Osteocyte (in vitro differentiated cells): ENCODE measurements around the gene PTPRN2. TPM values are rescaled to one million over a fixed set of nuclear protein-coding genes. Genes with fewer than 3 reads are reported as not detected.

Experiments
- DNase-seq: peaks from one replicate; pipeline ENCODE4 v3.0.0; 2021; ENCODE audit warnings: mixed read lengths; ENCODE audit not compliant: unreplicated experiment; ENCODE audit errors: extremely low spot score
- H3K27ac Mint-ChIP-seq: one replicate; pipeline ENCODE4 v1.8.0; 2021; ENCODE audit warnings: mild to moderate bottlenecking, mixed read lengths; ENCODE audit not compliant: unreplicated experiment
- H3K27me3 Mint-ChIP-seq: one replicate; pipeline ENCODE4 v1.8.0; 2021; ENCODE audit warnings: mixed read lengths; ENCODE audit not compliant: unreplicated experiment
- H3K36me3 Mint-ChIP-seq: one replicate; pipeline ENCODE4 v1.8.0; 2021; ENCODE audit warnings: mixed read lengths; ENCODE audit not compliant: unreplicated experiment
- H3K4me1 Mint-ChIP-seq: one replicate; pipeline ENCODE4 v1.8.0; 2021; ENCODE audit warnings: mixed read lengths; ENCODE audit not compliant: unreplicated experiment
- H3K4me3 Mint-ChIP-seq: one replicate; pipeline ENCODE4 v1.8.0; 2021; ENCODE audit warnings: mild to moderate bottlenecking, moderate library complexity, mixed read lengths; ENCODE audit not compliant: unreplicated experiment
- H3K9me3 Mint-ChIP-seq: one replicate; pipeline ENCODE4 v1.8.0; 2021; ENCODE audit warnings: mixed read lengths; ENCODE audit not compliant: unreplicated experiment
- total RNA-seq: library from RNA; stranded (reverse); gene quantifications from 2 replicates; pipeline ENCODE4 v1.2.1, GENCODE V29; 2021
- TF ChIP-seq, protein P1 (sequence below): fragments of 200-600 bp; sonication (generic); IDR thresholded peaks from 2 replicates; pipeline ENCODE4 v1.5.0; 2021; ENCODE audit warnings: antibody characterized with exemption, mild to moderate bottlenecking, moderate library complexity

Gene PTPRN2
- total RNA-seq, 1 donor from 2014 or later, result 0.59 TPM

- TF ChIP-seq, protein P1, sequence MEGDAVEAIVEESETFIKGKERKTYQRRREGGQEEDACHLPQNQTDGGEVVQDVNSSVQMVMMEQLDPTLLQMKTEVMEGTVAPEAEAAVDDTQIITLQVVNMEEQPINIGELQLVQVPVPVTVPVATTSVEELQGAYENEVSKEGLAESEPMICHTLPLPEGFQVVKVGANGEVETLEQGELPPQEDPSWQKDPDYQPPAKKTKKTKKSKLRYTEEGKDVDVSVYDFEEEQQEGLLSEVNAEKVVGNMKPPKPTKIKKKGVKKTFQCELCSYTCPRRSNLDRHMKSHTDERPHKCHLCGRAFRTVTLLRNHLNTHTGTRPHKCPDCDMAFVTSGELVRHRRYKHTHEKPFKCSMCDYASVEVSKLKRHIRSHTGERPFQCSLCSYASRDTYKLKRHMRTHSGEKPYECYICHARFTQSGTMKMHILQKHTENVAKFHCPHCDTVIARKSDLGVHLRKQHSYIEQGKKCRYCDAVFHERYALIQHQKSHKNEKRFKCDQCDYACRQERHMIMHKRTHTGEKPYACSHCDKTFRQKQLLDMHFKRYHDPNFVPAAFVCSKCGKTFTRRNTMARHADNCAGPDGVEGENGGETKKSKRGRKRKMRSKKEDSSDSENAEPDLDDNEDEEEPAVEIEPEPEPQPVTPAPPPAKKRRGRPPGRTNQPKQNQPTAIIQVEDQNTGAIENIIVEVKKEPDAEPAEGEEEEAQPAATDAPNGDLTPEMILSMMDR, result no peak
- DNase-seq, result peak; percentile 82
- Mint-ChIP-seq H3K27me3 (no peaks in the 10 kb centered on the region), H3K27ac (no peak overlapping the region), H3K36me3 (no peaks in the 10 kb centered on the region), H3K4me1 (no peaks in the 10 kb centered on the region), H3K4me3 (no peak overlapping the region), H3K9me3 (no peaks in the 10 kb centered on the region)
These were observed 1061.4 kb downstream of the PTPRN2 start for GRCh38 chr7:157526005-157526912.

DNA sequence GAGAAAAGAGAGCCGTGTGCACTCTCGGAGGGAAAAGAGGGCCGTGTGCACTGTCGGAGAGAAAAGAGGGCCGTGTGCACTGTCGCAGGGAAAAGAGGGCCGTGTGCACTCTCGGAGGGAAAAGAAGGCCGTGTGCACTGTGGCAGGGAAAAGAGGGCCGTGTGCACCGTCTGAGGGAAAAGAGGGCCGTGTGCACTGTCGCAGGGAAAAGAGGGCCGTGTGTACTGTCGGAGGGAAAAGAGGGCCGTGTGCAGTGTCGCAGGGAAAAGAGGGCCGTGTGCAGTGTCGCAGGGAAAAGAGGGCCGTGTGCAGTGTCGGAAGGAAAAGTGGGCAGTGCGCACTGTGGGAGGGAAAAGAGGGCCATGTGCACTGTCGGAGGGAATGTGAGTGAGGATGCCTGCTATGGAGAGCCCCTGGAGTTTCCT lies 1062.1 kb downstream of the PTPRN2 start:
- no peak for DNase-seq
- Mint-ChIP-seq H3K4me1 (no peaks in the 10 kb centered on the region), H3K27me3 (no peaks in the 10 kb centered on the region), H3K27ac (no peak overlapping the region), H3K9me3 (no peaks in the 10 kb centered on the region), H3K36me3 (no peaks in the 10 kb centered on the region), H3K4me3 (no peak overlapping the region)
- TF ChIP-seq, protein P1, result no peak

DNA sequence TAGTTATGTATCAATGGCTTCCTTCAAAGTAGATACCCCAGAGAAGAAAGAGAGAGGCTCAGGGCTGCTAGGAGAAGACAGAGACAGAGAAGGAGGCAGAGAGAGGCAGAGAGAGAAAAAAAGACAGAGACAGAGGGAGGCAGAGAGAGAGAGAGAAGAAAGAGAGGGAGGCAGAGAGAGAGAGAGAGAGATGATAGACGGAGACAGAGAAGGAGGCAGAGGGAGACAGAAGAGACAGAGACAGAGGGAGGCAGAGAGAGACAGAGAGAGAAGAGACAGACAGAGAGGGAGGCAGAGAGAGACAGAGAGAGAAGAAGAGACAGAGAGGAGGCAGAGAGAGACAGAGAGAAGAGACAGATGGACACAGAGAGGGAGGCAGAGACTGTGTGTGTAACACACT lies 1062.9 kb downstream of the PTPRN2 start:
- no peak overlapping the region for H3K27ac Mint-ChIP-seq
- TF ChIP-seq, protein P1, result no peak
- no peaks in the 10 kb centered on the region for H3K36me3 Mint-ChIP-seq
- no peak for DNase-seq
- H3K27me3 Mint-ChIP-seq, result no peaks in the 10 kb centered on the region
- H3K4me1 Mint-ChIP-seq, result no peaks in the 10 kb centered on the region
- H3K9me3 Mint-ChIP-seq, result no peaks in the 10 kb centered on the region
- no peak overlapping the region for H3K4me3 Mint-ChIP-seq

- no peak overlapping the region for H3K27ac Mint-ChIP-seq
- H3K36me3 Mint-ChIP-seq, result no peaks in the 10 kb centered on the region
- no peaks in the 10 kb centered on the region for H3K9me3 Mint-ChIP-seq
- no peaks in the 10 kb centered on the region for H3K27me3 Mint-ChIP-seq
- H3K4me3 Mint-ChIP-seq, result no peak overlapping the region
- TF ChIP-seq, protein P1, result no peak
- DNase-seq, result peak; percentile 84
- H3K4me1 Mint-ChIP-seq, result no peaks in the 10 kb centered on the region
These were observed 1063.7 kb downstream of the PTPRN2 start for GRCh38 chr7:157523766-157524421.

DNA sequence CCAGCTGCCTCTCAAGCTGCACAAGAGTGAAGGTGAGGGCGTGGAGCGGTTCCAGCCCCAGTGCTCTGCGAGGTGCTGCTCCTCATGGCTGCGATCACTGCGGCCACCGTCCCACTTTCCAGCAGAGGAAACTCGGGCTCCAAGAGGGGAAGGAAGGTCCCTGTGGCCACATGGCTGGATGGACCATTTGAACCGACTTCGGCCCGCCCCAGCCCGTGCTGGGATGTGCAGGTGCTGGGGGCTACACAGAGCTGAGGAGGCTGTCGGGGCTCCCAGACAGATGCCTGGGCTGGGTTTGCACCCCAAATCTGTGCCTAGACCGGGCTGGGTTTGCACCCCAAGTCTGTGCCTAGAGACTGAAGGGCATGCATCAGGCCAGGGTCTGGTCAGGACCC lies 1064.3 kb downstream of the PTPRN2 start:
- Mint-ChIP-seq H3K27me3 (no peaks in the 10 kb centered on the region), H3K4me3 (no peak overlapping the region), H3K9me3 (no peaks in the 10 kb centered on the region), H3K27ac (no peak overlapping the region), H3K4me1 (no peaks in the 10 kb centered on the region), H3K36me3 (no peaks in the 10 kb centered on the region)
- TF ChIP-seq, protein P1, result no peak
- no peak for DNase-seq
